Measurements from ENCODE around the gene PML. TPM values are rescaled to one million over a fixed set of nuclear protein-coding genes. Genes with fewer than 3 reads are reported as not detected.

Gene PML
- total and polyA plus RNA-seq, 2 of the 4 experiments (the other 2 are of a cell fraction) = 8.8 to 22.6 TPM

DNA sequence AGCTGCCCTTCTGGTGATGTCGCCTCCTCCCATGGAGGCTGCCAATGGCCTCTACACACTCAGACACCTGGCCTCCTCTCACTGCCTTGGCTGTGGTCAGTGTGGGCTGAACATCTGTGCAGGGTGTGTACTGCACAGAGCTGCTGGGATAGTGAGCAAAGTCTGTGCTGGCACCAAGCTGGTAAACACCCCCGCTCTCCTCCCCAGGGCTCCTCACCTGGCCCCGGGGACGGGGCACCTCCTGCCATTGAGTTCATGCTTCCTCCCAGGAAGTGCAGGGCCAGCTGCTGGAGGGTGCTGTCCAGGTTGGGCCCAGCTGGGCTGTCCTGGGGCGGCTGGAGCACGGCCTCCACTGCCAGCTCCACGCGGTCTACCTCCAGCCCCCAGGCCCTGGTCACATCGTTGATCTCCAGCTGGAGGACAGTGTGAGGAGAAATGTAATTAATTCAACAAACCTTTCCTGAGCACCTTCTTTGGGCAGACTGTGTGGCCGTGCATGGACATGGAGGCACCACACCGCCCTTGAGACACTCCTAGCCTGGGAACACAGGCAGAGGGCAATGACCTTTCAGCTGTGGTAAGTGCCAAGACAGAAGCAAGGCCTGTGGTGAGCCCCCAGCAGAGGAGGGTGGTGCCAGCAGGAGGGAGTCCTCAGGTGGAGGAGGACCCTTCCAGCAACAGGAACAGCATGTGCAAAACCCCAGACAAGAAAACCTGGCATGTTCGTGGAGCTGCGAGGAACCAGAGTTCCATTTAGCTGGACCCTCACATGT is 9.2 kb upstream of the PML start:
- peak; percentile 83 for DNase-seq
- in situ Hi-C loops (cut with MboI; ENCODE audit: low sequenced_read_pairs) = no loop called here
- POLR2A ChIA-PET (ENCODE audit: unreplicated experiment) = no interaction called here

More for the DNA sequence above, 9.2 kb upstream of the PML start:
- Histone ChIP-seq H4K91ac (ENCODE audit: insufficient read depth, low read depth, low read length) (peak overlapping the region; percentile 11; the same call in 1 of the 2 replicates), H3K4me3 (ENCODE audit: insufficient read depth, low read depth, low read length) (no peak overlapping the region), H3K4ac (ENCODE audit: low read depth, low read length) (no peak overlapping the region; the same call in 1 of the 2 replicates), H3K9me1 (ENCODE audit: insufficient read depth, low read length) (peaks cover 46% of the 10 kb centered on the region), H2AK9ac (replicated peaks; ENCODE audit: low read depth, low read length, poor library complexity) (peak overlapping the region; percentile 84), H2AFZ (replicated peaks; ENCODE audit: low read length, poor library complexity) (no peak overlapping the region), H3K14ac (replicated peaks; ENCODE audit: low read depth, low read length) (no peak overlapping the region), H3K9ac (ENCODE audit: low read depth, low read length) (no peak overlapping the region), H3K4me2 (ENCODE audit: low read depth, low read length) (no peak overlapping the region), H2BK20ac (ENCODE audit: low read depth, low read length) (0 out of 2 replicates have a peak overlapping the region, but pooled peaks have one; percentile 19), H3K4me1 (ENCODE audit: control insufficient read depth, insufficient read depth, low read length) (peaks cover 52% of the 10 kb centered on the region), H3K9me3 (ENCODE audit: control insufficient read depth, insufficient read depth, low read length) (no peaks in the 10 kb centered on the region), H3K36me3 (ENCODE audit: control insufficient read depth, insufficient read depth, low read length) (no peaks in the 10 kb centered on the region), H3K27me3 (ENCODE audit: control insufficient read depth, insufficient read depth, low read length) (no peaks in the 10 kb centered on the region), H2BK15ac (ENCODE audit: low read depth, low read length) (peak overlapping the region; percentile 23; the same call in 1 of the 3 replicates), H3K27ac (ENCODE audit: insufficient read depth, low read length) (no peak overlapping the region), H3K79me1 (ENCODE audit: low read depth in 1 of 2, low read length in 2 of 2) (peaks cover 0 to 31% of the 10 kb centered on the region in 2 experiments; a peak in 2 of 4 replicates), H2BK5ac (ENCODE audit: low read depth, low read length, poor library complexity, severe bottlenecking) (peak overlapping the region; percentile 25), H4K8ac (ENCODE audit: low read depth in 2 of 2, low read length in 2 of 2) (no peak overlapping the region), H2BK120ac (ENCODE audit: low read depth, low read length) (0 out of 2 replicates have a peak overlapping the region, but pooled peaks have one; percentile 83), H3K56ac (ENCODE audit: extremely low read depth, insufficient read depth, low read length) (no peak overlapping the region), H4K20me1 (ENCODE audit: insufficient read depth, low read length) (no peaks in the 10 kb centered on the region), H2AK5ac (ENCODE audit: low read depth, low read length) (peak overlapping the region; percentile 43), H4K5ac (ENCODE audit: low read depth, low read length) (no peak overlapping the region), H3K18ac (ENCODE audit: low read depth, low read length) (no peak overlapping the region), H3K23ac (ENCODE audit: low read depth, low read length) (no peak overlapping the region)
- WGBS, 2 experiments (ENCODE audit: extremely low coverage in 2 of 2, insufficient read length in 1 of 2) = 79% methylated on average over 2 of the region's 13 CpGs; no CpG with 5 or more reads in 1 of the 2 experiments
- intact Hi-C loops (cut with micrococcal nuclease) (no loop called here), dilution Hi-C loops (cut with HindIII; ENCODE audit: low sequenced_read_pairs, unreplicated experiment) (no loop called here)
- BruUV-seq (replicated peaks) = no TSS peak
- TF ChIP-seq RCOR1 (IDR thresholded peaks at IDR 0.05; ENCODE audit: insufficient replicate concordance, low read length) = peak; percentile 26
- no peak for TF ChIP-seq ELK1 (IDR thresholded peaks at IDR 0.05; ENCODE audit: borderline replicate concordance, low read depth, low read length)
- CTCF ChIA-PET = interaction anchor here (0.7 kb wide), 1 partner anchor 9 kb away, joined by 3 read pairs; the partner anchor contains the start of gene PML
- ATAC-seq (ENCODE audit: low read depth) = no peak

Measured in IMR-90 (cell line).